A673 (cell line): Measurements from ENCODE around the gene PRELP. TPM values are rescaled to one million over a fixed set of nuclear protein-coding genes. Genes with fewer than 3 reads are reported as not detected.

Source experiments
- BruUV-seq: library from RNA; stranded (reverse); fragments of 400-500 nt; replicated peaks from 2 replicates; lab custom pipeline; 2021; lab: Mats Ljungman, UMichigan
- CTCF ChIA-PET: fragments of 300-600 bp; sonication (Branson Sonifier 250); formaldehyde crosslinking; loops from one replicate; lab custom pipeline; 2022; ENCODE audit warnings: antibody characterized with exemption; lab: Charles Lee
- POLR2A ChIA-PET: fragments of 300-600 bp; sonication (Branson Sonifier 250); formaldehyde crosslinking; loops from one replicate; lab custom pipeline; 2022; ENCODE audit warnings: antibody characterized with exemption; ENCODE audit not compliant: low non-redundant PET; lab: Charles Lee
- DNase-seq: peaks from one replicate; pipeline ENCODE4 v3.0.0-alpha.2; 2015; ENCODE audit warnings: low spot score
- H3K27ac ChIP-seq: fragments of 200-600 bp; sonication (generic); 2 replicates; pipeline ENCODE4 v1.5.1; 2016; ENCODE audit warnings: mixed run types, low read depth, mild to moderate bottlenecking, mixed read lengths, antibody characterized with exemption, low read length; ENCODE audit not compliant: poor library complexity, severe bottlenecking
- H3K27me3 ChIP-seq: fragments of 200-600 bp; sonication (generic); replicated peaks from 2 replicates; pipeline ENCODE4 v1.6.1; 2017; ENCODE audit warnings: mixed run types, low read depth, mild to moderate bottlenecking, mixed read lengths, antibody characterized with exemption, low read length; ENCODE audit not compliant: insufficient read depth, poor library complexity
- H3K36me3 ChIP-seq: fragments of 200-600 bp; sonication (generic); 2 replicates; pipeline ENCODE4 v1.6.1; 2016; ENCODE audit warnings: mixed run types, mild to moderate bottlenecking, mixed read lengths, antibody characterized with exemption, low read length; ENCODE audit not compliant: insufficient read depth, poor library complexity, severe bottlenecking
- H3K4me1 ChIP-seq: fragments of 200-600 bp; sonication (generic); 2 replicates; pipeline ENCODE4 v1.6.1; 2017; ENCODE audit warnings: mixed run types, mild to moderate bottlenecking, mixed read lengths, antibody characterized with exemption, low read length; ENCODE audit not compliant: insufficient read depth, poor library complexity, severe bottlenecking
- H3K4me3 ChIP-seq: fragments of 200-600 bp; sonication (generic); 2 replicates; pipeline ENCODE4 v1.5.1; 2016; ENCODE audit warnings: low read depth, mixed run types, mild to moderate bottlenecking, mixed read lengths, low read length; ENCODE audit not compliant: poor library complexity, severe bottlenecking
- H3K9me3 ChIP-seq: fragments of 200-600 bp; sonication (generic); 2 replicates; pipeline ENCODE4 v1.6.1; 2016; ENCODE audit warnings: mixed run types, low read depth, mild to moderate bottlenecking, mixed read lengths, antibody characterized with exemption, low read length; ENCODE audit not compliant: poor library complexity, severe bottlenecking
- EZH2 ChIP-seq: fragments of 200-600 bp; sonication (generic); IDR thresholded peaks from 2 replicates; pipeline ENCODE4 v1.6.1; 2017; ENCODE audit warnings: borderline replicate concordance, low read depth, mild to moderate bottlenecking, mixed read lengths, antibody characterized with exemption, low read length; ENCODE audit not compliant: poor library complexity, severe bottlenecking
- intact Hi-C: fragments of 100-400 bp; cut with micrococcal nuclease; formaldehyde crosslinking; loops from one replicate; pipeline ENCODE4 v1.10.0; 2022; ENCODE audit not compliant: unreplicated experiment
- total RNA-seq: library from RNA; stranded (reverse); gene quantifications from 2 replicates; pipeline ENCODE4 v1.2.3, GENCODE V29; 2021
- TF ChIP-seq, protein P1 (sequence below): fragments of 300-800, 200-600 bp; sonication (generic); conservative IDR thresholded peaks from 2 replicates; pipeline ENCODE4 v1.5.1; 2017; ENCODE audit warnings: low read depth, mild to moderate bottlenecking, antibody characterized with exemption, low read length, moderate library complexity, mixed read lengths

PRELP gene
- total RNA-seq, 1 experiment from 2014 or later: not detected

- intact Hi-C loops: no loop called here
- POLR2A ChIA-PET: no interaction called here
- H3K27me3 ChIP-seq: no peaks in the 10 kb centered on the region
- TF ChIP-seq EZH2: no peak
- TF ChIP-seq, protein P1, sequence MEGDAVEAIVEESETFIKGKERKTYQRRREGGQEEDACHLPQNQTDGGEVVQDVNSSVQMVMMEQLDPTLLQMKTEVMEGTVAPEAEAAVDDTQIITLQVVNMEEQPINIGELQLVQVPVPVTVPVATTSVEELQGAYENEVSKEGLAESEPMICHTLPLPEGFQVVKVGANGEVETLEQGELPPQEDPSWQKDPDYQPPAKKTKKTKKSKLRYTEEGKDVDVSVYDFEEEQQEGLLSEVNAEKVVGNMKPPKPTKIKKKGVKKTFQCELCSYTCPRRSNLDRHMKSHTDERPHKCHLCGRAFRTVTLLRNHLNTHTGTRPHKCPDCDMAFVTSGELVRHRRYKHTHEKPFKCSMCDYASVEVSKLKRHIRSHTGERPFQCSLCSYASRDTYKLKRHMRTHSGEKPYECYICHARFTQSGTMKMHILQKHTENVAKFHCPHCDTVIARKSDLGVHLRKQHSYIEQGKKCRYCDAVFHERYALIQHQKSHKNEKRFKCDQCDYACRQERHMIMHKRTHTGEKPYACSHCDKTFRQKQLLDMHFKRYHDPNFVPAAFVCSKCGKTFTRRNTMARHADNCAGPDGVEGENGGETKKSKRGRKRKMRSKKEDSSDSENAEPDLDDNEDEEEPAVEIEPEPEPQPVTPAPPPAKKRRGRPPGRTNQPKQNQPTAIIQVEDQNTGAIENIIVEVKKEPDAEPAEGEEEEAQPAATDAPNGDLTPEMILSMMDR: no peak
- no peaks in the 10 kb centered on the region for H3K9me3 ChIP-seq
- no TSS peak for BruUV-seq
- CTCF ChIA-PET: no interaction called here
- no peak for DNase-seq
- no peak overlapping the region for H3K4me3 ChIP-seq
- peaks cover 22% of the 10 kb centered on the region for H3K4me1 ChIP-seq
- no peaks in the 10 kb centered on the region for H3K36me3 ChIP-seq
- H3K27ac ChIP-seq: no peak overlapping the region
These were observed 51.4 kb downstream of the PRELP start for GRCh38 chr1:203527013-203527412.

- POLR2A ChIA-PET: interaction anchor here (0.6 to 0.7 kb wide), 2 partner anchors 123 to 1226 kb away, joined by 6 to 10 read pairs; no protein-coding TSS in a partner anchor
- Histone ChIP-seq H3K4me3 (no peak overlapping the region), H3K4me1 (peaks cover 12% of the 10 kb centered on the region), H3K9me3 (no peaks in the 10 kb centered on the region), H3K27ac (no peak overlapping the region), H3K36me3 (no peaks in the 10 kb centered on the region), H3K27me3 (no peaks in the 10 kb centered on the region)
- no peak for TF ChIP-seq EZH2
- TF ChIP-seq, protein P1: no peak
- intact Hi-C loops: no loop called here
- no peak for DNase-seq
- CTCF ChIA-PET: no interaction called here
- no TSS peak for BruUV-seq
These were observed 52.5 kb downstream of the PRELP start for GRCh38 chr1:203528063-203528462.

DNA sequence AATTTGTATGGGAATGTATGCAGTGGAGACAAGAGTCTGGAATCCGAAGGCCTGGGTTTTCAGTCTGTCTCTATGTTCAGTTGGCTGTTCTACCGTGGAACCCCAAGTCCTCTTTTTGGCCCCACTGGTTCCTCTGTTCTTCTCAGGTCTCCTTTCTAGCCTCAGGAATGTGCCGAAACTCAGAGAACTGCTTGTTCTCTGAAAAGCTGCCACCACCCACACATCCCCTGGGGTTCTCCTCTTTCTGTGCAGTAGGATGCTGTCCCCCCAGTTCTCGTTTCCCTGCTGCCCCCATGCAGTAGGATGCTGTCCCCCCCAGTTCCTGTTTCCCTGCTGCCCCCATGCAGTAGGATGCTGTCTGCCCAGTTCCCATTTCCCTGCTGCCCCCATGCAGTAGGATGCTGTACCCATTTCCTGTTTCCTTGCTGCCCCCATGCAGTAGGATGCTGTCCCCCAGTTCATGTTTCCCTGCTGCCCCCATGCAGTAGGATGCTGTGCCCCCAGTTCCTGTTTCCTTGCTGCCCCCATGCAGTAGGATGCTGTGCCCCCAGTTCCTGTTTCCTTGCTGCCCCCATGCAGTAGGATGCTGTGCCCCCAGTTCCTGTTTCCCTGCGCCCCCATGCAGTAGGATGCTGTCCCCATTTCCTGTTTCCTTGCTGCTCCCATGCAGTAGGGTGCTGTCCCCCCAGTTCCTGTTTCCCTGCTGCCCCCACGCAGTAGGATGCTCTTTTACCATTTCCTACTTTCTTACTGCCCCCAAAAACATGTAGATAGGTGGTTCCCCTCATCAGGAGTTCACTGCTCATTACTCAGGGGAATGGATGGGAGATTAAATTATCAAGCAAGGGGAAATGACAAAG is 53.6 kb downstream of the PRELP start:
- Histone ChIP-seq H3K27ac (no peak overlapping the region), H3K4me1 (peaks cover 11% of the 10 kb centered on the region), H3K36me3 (no peaks in the 10 kb centered on the region), H3K27me3 (no peaks in the 10 kb centered on the region), H3K9me3 (no peaks in the 10 kb centered on the region), H3K4me3 (no peak overlapping the region)
- ChIA-PET CTCF (no interaction called here), POLR2A (no interaction called here)
- DNase-seq: no peak
- TF ChIP-seq, protein P1: no peak
- no peak for TF ChIP-seq EZH2
- intact Hi-C loops: no loop called here
- BruUV-seq: no TSS peak
